ENCODE results near the gene UBALD1.

UBALD1 gene

GRCh38 chr16:4603624-4604170 is 11.0 kb downstream of the UBALD1 start:
- H3K27ac ChIP-seq = no peak overlapping the region
- H3K4me3 ChIP-seq = no peak overlapping the region
- no peak for DNase-seq (ENCODE audit: low spot score)
- no peak for TF ChIP-seq CTCF (IDR thresholded peaks at IDR 0.05)

GRCh38 chr16:4602331-4602730 is 12.4 kb downstream of the UBALD1 start:
- H3K4me3 ChIP-seq = no peak overlapping the region
- no peak for DNase-seq (ENCODE audit: low spot score)
- H3K27ac ChIP-seq = no peak overlapping the region
- TF ChIP-seq CTCF (IDR thresholded peaks at IDR 0.05) = no peak

GRCh38 chr16:4601864-4602186 is 12.9 kb downstream of the UBALD1 start:
- no peak overlapping the region for H3K27ac ChIP-seq
- H3K4me3 ChIP-seq = no peak overlapping the region
- no peak for DNase-seq (ENCODE audit: low spot score)

GRCh38 chr16:4601036-4601863 is 13.4 kb downstream of the UBALD1 start:
- no peak for DNase-seq (ENCODE audit: low spot score)
- no peak overlapping the region for H3K27ac ChIP-seq
- peak overlapping the region; percentile 51 for H3K4me3 ChIP-seq
- no peak for TF ChIP-seq CTCF (IDR thresholded peaks at IDR 0.05)

More at GRCh38 chr16:4601864-4602186, 12.9 kb downstream of the UBALD1 start:
- no peak for TF ChIP-seq CTCF (IDR thresholded peaks at IDR 0.05)

- H3K4me3 ChIP-seq = no peak overlapping the region
- TF ChIP-seq CTCF (IDR thresholded peaks at IDR 0.05) = no peak
- DNase-seq (ENCODE audit: low spot score) = no peak
- no peak overlapping the region for H3K27ac ChIP-seq
Observed at GRCh38 chr16:4599545-4599944, 15.1 kb downstream of the UBALD1 start.

GRCh38 chr16:4599037-4599436 is 15.7 kb downstream of the UBALD1 start:
- Histone ChIP-seq H3K27ac (no peak overlapping the region), H3K4me3 (no peak overlapping the region)
- DNase-seq (ENCODE audit: low spot score) = no peak
- TF ChIP-seq CTCF (IDR thresholded peaks at IDR 0.05) = no peak

GRCh38 chr16:4597174-4597573 is 17.5 kb downstream of the UBALD1 start:
- DNase-seq (ENCODE audit: low spot score) = no peak
- no peak overlapping the region for H3K4me3 ChIP-seq
- no peak for TF ChIP-seq CTCF (IDR thresholded peaks at IDR 0.05)
- H3K27ac ChIP-seq = no peak overlapping the region

Data from coronary artery (tissue), 2 donors.